ENCODE measurements around the gene BTBD10. TPM values are rescaled to one million over a fixed set of nuclear protein-coding genes. Genes with fewer than 3 reads are reported as not detected.

BTBD10 gene
- total and polyA plus RNA-seq, 2 of the 13 experiments (the other 11 are each of a cell fraction or from before 2014, with no cell fraction given) = 9.8 to 26.6 TPM

DNA sequence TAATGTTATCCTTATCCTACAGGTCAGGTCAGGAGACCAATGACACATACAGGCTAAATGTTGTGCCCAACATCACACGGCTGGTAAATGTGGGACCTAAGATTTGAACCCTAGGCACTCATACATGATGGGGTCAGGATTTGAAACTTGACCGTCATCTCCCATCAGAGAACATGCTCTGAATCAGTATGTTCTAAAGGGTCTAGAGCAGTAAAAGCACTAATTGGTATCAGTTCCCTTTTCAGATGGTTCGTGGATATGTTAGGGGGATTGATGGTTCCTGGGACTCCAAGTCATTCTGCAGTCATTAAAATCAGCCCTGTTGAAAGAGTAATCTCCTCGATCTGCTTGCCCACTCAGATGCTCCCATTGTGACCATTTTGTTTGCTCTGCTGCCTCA is 120.0 kb downstream of the BTBD10 start:
- no peak for FAIRE-seq
- TF ChIP-seq ZNF234 (CRISPR knock-in tag; conservative IDR thresholded peaks at IDR 0.05) = no peak
- no peak for TF ChIP-seq ELF1 (CRISPR knock-in tag; IDR thresholded peaks at IDR 0.05)
- TF ChIP-seq MTA3 (CRISPR knock-in tag; IDR thresholded peaks at IDR 0.05) = no peak
- TF ChIP-seq FLYWCH1 (CRISPR knock-in tag; IDR thresholded peaks at IDR 0.05) = no peak
- no peak for TF ChIP-seq SOX6 (IDR thresholded peaks at IDR 0.05)
- no peak for TF ChIP-seq SOX6 (CRISPR knock-in tag; IDR thresholded peaks at IDR 0.05)
- no peak for TF ChIP-seq EED (CRISPR knock-in tag; IDR thresholded peaks at IDR 0.05)
- TF ChIP-seq SATB2 (CRISPR knock-in tag; IDR thresholded peaks at IDR 0.05) = no peak
- H3K79me2 ChIP-seq (ENCODE audit: insufficient read depth, low read length) = no peaks in the 10 kb centered on the region
- H2AFZ ChIP-seq (ENCODE audit: low read length) = no peak overlapping the region
- ATAC-seq = no peak
- no peak overlapping the region for H3K9ac ChIP-seq (ENCODE audit: insufficient read depth, low read depth, low read length)
- ChIA-PET CTCF (ENCODE audit: low intra/inter-chr PET ratio, low total read pairs) (interaction anchor here (1.0 to 1.8 kb wide), 2 partner anchors 8 to 133 kb away, joined by 4 to 16 read pairs; no protein-coding TSS in a partner anchor), POLR2A (no interaction called here)
- H3K36me3 ChIP-seq (replicated peaks in 1 of 2; ENCODE audit: control insufficient read depth in 1 of 2, insufficient read depth in 2 of 2, low read length in 2 of 2) = no peaks in the 10 kb centered on the region
- no peaks in the 10 kb centered on the region; the same call in 1 of the 2 replicates for H4K20me1 ChIP-seq (ENCODE audit: insufficient read depth, low read length)
- 58% methylated on average over 3 of the region's 4 CpGs for whole genome bisulfite sequencing (ENCODE audit: low lambda C conversion rate)
- peaks cover 8% of the 10 kb centered on the region for H3K4me1 ChIP-seq (ENCODE audit: insufficient read depth, low read length)
- DNase-seq (ENCODE audit: low spot score) = no peak
- H3K4me3 ChIP-seq (replicated peaks in 1 of 3; ENCODE audit: insufficient read depth in 1 of 3, low read depth in 2 of 3, low read length in 3 of 3) = no peak overlapping the region
- no peak overlapping the region for H3K27ac ChIP-seq (ENCODE audit: extremely low read length, insufficient read depth, low read length)
- BruUV-seq (replicated peaks) = no TSS peak
- H3K27me3 ChIP-seq (ENCODE audit: control insufficient read depth in 1 of 2, insufficient read depth in 2 of 2, low read length in 2 of 2) = no peaks in the 10 kb centered on the region
- no peak overlapping the region for H3K4me2 ChIP-seq (ENCODE audit: low read depth, low read length)
- no peaks in the 10 kb centered on the region for H3K9me3 ChIP-seq (ENCODE audit: low read length)
- intact Hi-C loops (cut with micrococcal nuclease; ENCODE audit: unreplicated experiment) = no loop called here
- in situ Hi-C loops (cut with HindIII; ENCODE audit: extremely low pct_ligation_motif_present, low pct_unique_long_range_greater_than_20kb) = loop anchor here (5.0 to 10.0 kb wide), 2 partner anchors 136 to 378 kb away; no protein-coding TSS in a partner anchor

DNA sequence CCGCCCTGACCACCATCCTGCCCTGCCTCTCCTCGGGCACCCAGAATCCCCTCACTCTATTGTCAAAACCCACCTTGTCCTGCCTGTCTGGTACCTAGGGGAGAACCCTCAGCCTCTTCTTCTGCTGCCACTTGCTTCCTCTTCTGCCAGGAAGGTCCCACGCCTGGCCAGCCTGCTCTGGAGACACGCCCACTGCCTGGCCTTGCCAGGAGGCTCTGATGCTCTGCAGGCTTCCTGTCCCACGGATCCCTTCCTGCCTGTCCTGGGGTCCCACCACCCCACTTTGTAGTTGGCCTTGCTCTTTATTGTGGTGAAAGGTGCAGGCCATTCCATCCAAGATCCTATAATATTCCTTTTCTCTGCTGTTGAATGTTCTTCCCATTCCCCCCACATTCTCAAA is 122.0 kb downstream of the BTBD10 start:
- peaks cover 12% of the 10 kb centered on the region for H3K4me1 ChIP-seq (ENCODE audit: insufficient read depth, low read length)
- H3K36me3 ChIP-seq (replicated peaks in 1 of 2; ENCODE audit: control insufficient read depth in 1 of 2, insufficient read depth in 2 of 2, low read length in 2 of 2) = no peaks in the 10 kb centered on the region
- no peak overlapping the region for H3K27ac ChIP-seq (ENCODE audit: extremely low read length, insufficient read depth, low read length)
- H4K20me1 ChIP-seq (ENCODE audit: insufficient read depth, low read length) = no peaks in the 10 kb centered on the region; the same call in 1 of the 2 replicates
- H3K79me2 ChIP-seq (ENCODE audit: insufficient read depth, low read length) = no peaks in the 10 kb centered on the region
- ChIA-PET POLR2A (no interaction called here), CTCF (ENCODE audit: low intra/inter-chr PET ratio, low total read pairs) (no interaction called here)
- no peak overlapping the region for H2AFZ ChIP-seq (ENCODE audit: low read length)
- no peak overlapping the region for H3K9ac ChIP-seq (ENCODE audit: insufficient read depth, low read depth, low read length)
- in situ Hi-C loops (cut with HindIII; ENCODE audit: extremely low pct_ligation_motif_present, low pct_unique_long_range_greater_than_20kb) (loop anchor here (5.0 to 10.0 kb wide), 2 partner anchors 134 to 376 kb away; no protein-coding TSS in a partner anchor), intact Hi-C loops (cut with micrococcal nuclease; ENCODE audit: unreplicated experiment) (no loop called here)
- 56% methylated on average over 4 of the region's 5 CpGs for WGBS (ENCODE audit: low lambda C conversion rate)
- H3K4me2 ChIP-seq (ENCODE audit: low read depth, low read length) = no peak overlapping the region
- FAIRE-seq (no peak), ATAC-seq (no peak), DNase-seq (ENCODE audit: low spot score) (no peak)
- no peaks in the 10 kb centered on the region for H3K27me3 ChIP-seq (ENCODE audit: control insufficient read depth in 1 of 2, insufficient read depth in 2 of 2, low read length in 2 of 2)
- no peaks in the 10 kb centered on the region for H3K9me3 ChIP-seq (ENCODE audit: low read length)
- no TSS peak for BruUV-seq (replicated peaks)
- H3K4me3 ChIP-seq (replicated peaks in 1 of 3; ENCODE audit: insufficient read depth in 1 of 3, low read depth in 2 of 3, low read length in 3 of 3) = no peak overlapping the region
- no peak for TF ChIP-seq PCBP2 (optimal IDR thresholded peaks at IDR 0.05; ENCODE audit: low read depth, low read length, poor library complexity, severe bottlenecking)
- no peak for TF ChIP-seq ASH2L (IDR thresholded peaks at IDR 0.05; ENCODE audit: insufficient read length, low read depth, low read length)
- no peak for TF ChIP-seq MIER3 (CRISPR knock-in tag; IDR thresholded peaks at IDR 0.05; ENCODE audit: borderline replicate concordance)
- TF ChIP-seq, protein P1, sequence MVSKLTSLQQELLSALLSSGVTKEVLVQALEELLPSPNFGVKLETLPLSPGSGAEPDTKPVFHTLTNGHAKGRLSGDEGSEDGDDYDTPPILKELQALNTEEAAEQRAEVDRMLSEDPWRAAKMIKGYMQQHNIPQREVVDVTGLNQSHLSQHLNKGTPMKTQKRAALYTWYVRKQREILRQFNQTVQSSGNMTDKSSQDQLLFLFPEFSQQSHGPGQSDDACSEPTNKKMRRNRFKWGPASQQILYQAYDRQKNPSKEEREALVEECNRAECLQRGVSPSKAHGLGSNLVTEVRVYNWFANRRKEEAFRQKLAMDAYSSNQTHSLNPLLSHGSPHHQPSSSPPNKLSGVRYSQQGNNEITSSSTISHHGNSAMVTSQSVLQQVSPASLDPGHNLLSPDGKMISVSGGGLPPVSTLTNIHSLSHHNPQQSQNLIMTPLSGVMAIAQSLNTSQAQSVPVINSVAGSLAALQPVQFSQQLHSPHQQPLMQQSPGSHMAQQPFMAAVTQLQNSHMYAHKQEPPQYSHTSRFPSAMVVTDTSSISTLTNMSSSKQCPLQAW (CRISPR knock-in tag; IDR thresholded peaks at IDR 0.05) = no peak
- TF ChIP-seq DPF2 (CRISPR knock-in tag; IDR thresholded peaks at IDR 0.05; ENCODE audit: borderline replicate concordance, low read depth) = no peak
- TF ChIP-seq HOXA5 (CRISPR knock-in tag; IDR thresholded peaks at IDR 0.05) = no peak
- no peak for TF ChIP-seq SP4 (CRISPR knock-in tag; IDR thresholded peaks at IDR 0.05)
- TF ChIP-seq ZNF761 (CRISPR knock-in tag; conservative IDR thresholded peaks at IDR 0.05) = no peak
- no peak for TF ChIP-seq ZNF788 (CRISPR knock-in tag; IDR thresholded peaks at IDR 0.05; ENCODE audit: borderline replicate concordance)
- TF ChIP-seq, protein P2, sequence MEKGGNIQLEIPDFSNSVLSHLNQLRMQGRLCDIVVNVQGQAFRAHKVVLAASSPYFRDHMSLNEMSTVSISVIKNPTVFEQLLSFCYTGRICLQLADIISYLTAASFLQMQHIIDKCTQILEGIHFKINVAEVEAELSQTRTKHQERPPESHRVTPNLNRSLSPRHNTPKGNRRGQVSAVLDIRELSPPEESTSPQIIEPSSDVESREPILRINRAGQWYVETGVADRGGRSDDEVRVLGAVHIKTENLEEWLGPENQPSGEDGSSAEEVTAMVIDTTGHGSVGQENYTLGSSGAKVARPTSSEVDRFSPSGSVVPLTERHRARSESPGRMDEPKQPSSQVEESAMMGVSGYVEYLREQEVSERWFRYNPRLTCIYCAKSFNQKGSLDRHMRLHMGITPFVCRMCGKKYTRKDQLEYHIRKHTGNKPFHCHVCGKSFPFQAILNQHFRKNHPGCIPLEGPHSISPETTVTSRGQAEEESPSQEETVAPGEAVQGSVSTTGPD (CRISPR knock-in tag; IDR thresholded peaks at IDR 0.05) = no peak
- TF ChIP-seq MAFG (CRISPR knock-in tag; IDR thresholded peaks at IDR 0.05) = no peak

Data from HepG2 (cell line).